NCI-H510A (cell line): ENCODE measurements around the gene STRA6.

Source experiments
- DNase-seq: peaks from one replicate; lab custom pipeline; 2025; lab: John Stamatoyannopoulos, UW

STRA6 gene

GRCh38 chr15:74207652-74208440, 5.3 kb upstream of the STRA6 start:
- peak; percentile 58 for DNase-seq

- DNase-seq, result no peak
Measured at GRCh38 chr15:74206801-74207281, 4.3 kb upstream of the STRA6 start.

GRCh38 chr15:74205582-74205947, 3.0 kb upstream of the STRA6 start:
- DNase-seq, result no peak

- DNase-seq, result peak; percentile 38
Measured at GRCh38 chr15:74203914-74204431, 1.4 kb upstream of the STRA6 start.

- DNase-seq, result no peak
Measured at GRCh38 chr15:74201710-74202420, 722 bp downstream of the STRA6 start.

- DNase-seq, result no peak
Measured at GRCh38 chr15:74200871-74201419, 1.6 kb downstream of the STRA6 start.

GRCh38 chr15:74200412-74200815, 2.2 kb downstream of the STRA6 start:
- no peak for DNase-seq

- no peak for DNase-seq
Measured at GRCh38 chr15:74199297-74199652, 3.3 kb downstream of the STRA6 start.

- no peak for DNase-seq
Measured at GRCh38 chr15:74197176-74197965, 5.2 kb downstream of the STRA6 start.

- DNase-seq, result no peak
Measured at GRCh38 chr15:74196175-74196574, 6.4 kb downstream of the STRA6 start.

GRCh38 chr15:74194572-74195559, 7.7 kb downstream of the STRA6 start:
- DNase-seq, result no peak

- no peak for DNase-seq
Measured at GRCh38 chr15:74193905-74194304, 8.7 kb downstream of the STRA6 start.

GRCh38 chr15:74193299-74193718, 9.3 kb downstream of the STRA6 start:
- no peak for DNase-seq

GRCh38 chr15:74192751-74193150, 9.8 kb downstream of the STRA6 start:
- no peak for DNase-seq

- DNase-seq, result no peak
Measured at GRCh38 chr15:74191798-74192197, 10.8 kb downstream of the STRA6 start.

GRCh38 chr15:74188216-74188615, 14.4 kb downstream of the STRA6 start:
- DNase-seq, result no peak

- DNase-seq, result no peak
Measured at GRCh38 chr15:74185710-74186348, 16.8 kb downstream of the STRA6 start.

- no peak for DNase-seq
Measured at GRCh38 chr15:74184582-74185091, 17.9 kb downstream of the STRA6 start.

GRCh38 chr15:74182131-74182530, 20.5 kb downstream of the STRA6 start:
- DNase-seq, result no peak
